ENCODE data around the gene GADL1.

Gene GADL1

GRCh38 chr3:30875505-30875904 lies 19.0 kb downstream of the GADL1 start:
- no peak for FAIRE-seq

- no peak for FAIRE-seq
These were observed 20.8 kb downstream of the GADL1 start for GRCh38 chr3:30873671-30874070.

GRCh38 chr3:30872879-30873278 lies 21.6 kb downstream of the GADL1 start:
- no peak for FAIRE-seq

GRCh38 chr3:30871720-30872119 lies 22.7 kb downstream of the GADL1 start:
- FAIRE-seq, result no peak

GRCh38 chr3:30864836-30865235 lies 29.6 kb downstream of the GADL1 start:
- FAIRE-seq, result no peak

- no peak for FAIRE-seq
These were observed 30.3 kb downstream of the GADL1 start for GRCh38 chr3:30864132-30864531.

- FAIRE-seq, result no peak
These were observed 32.5 kb downstream of the GADL1 start for GRCh38 chr3:30862004-30862403.

GRCh38 chr3:30858894-30859389 lies 35.5 kb downstream of the GADL1 start:
- FAIRE-seq, result no peak

GRCh38 chr3:30855400-30856292 lies 38.8 kb downstream of the GADL1 start:
- no peak for FAIRE-seq

GRCh38 chr3:30852833-30853232 lies 41.6 kb downstream of the GADL1 start:
- no peak for FAIRE-seq

GRCh38 chr3:30848087-30848779 lies 46.2 kb downstream of the GADL1 start:
- no peak for FAIRE-seq

GRCh38 chr3:30847592-30847991 lies 46.9 kb downstream of the GADL1 start:
- no peak for FAIRE-seq

GRCh38 chr3:30845606-30846005 lies 48.9 kb downstream of the GADL1 start:
- no peak for FAIRE-seq

- no peak for FAIRE-seq
These were observed 50.6 kb downstream of the GADL1 start for GRCh38 chr3:30843877-30844276.

- FAIRE-seq, result no peak
These were observed 58.3 kb downstream of the GADL1 start for GRCh38 chr3:30836141-30836540.

GRCh38 chr3:30835667-30836066 lies 58.8 kb downstream of the GADL1 start:
- no peak for FAIRE-seq

- FAIRE-seq, result no peak
These were observed 61.4 kb downstream of the GADL1 start for GRCh38 chr3:30832961-30833575.

- no peak for FAIRE-seq
These were observed 67.4 kb downstream of the GADL1 start for GRCh38 chr3:30827080-30827479.

- FAIRE-seq, result no peak
These were observed 67.9 kb downstream of the GADL1 start for GRCh38 chr3:30826531-30826942.

- no peak for FAIRE-seq
These were observed 75.2 kb downstream of the GADL1 start for GRCh38 chr3:30819067-30819798.

GRCh38 chr3:30813734-30814133 lies 80.7 kb downstream of the GADL1 start:
- no peak for FAIRE-seq

- FAIRE-seq, result no peak
These were observed 83.2 kb downstream of the GADL1 start for GRCh38 chr3:30811151-30811795.
